A549 treated with Mapracorat at 1 μM for 4 hours (cell line): ENCODE data around the gene NCR1. TPM values are rescaled to one million over a fixed set of nuclear protein-coding genes. Genes with fewer than 3 reads are reported as not detected.

Experiments used
- total RNA-seq: library from RNA; stranded (reverse); fragments of 200-300 nt; extraction: Qiagen RNA extraction; gene quantifications from 5 replicates; pipeline ENCODE4 v1.2.3, GENCODE V29; 2022

NCR1 gene
- total RNA-seq = not detected in 5 replicates

GRCh38 chr19:54905803-54906511 lies at the start of gene NCR1:
TSS of gene NCR1 (plus strand) at chr19:54906148. CDS start at chr19:54906188, 40 bp downstream.

GRCh38 chr19:54873990-54874389 lies 32.0 kb upstream of the NCR1 start, which contains the start of gene FCAR:
TSS of gene FCAR (plus strand) at chr19:54874235. CDS start at chr19:54874290, 55 bp downstream.

GRCh38 chr19:54947381-54947780 lies 41.4 kb downstream of the NCR1 start, which contains the start of gene NLRP7:
TSS of gene NLRP7 (minus strand) at chr19:54947530.

Other genes starting within 250 kb of the NCR1 start
- not detected in 5 replicates for gene LILRB4, start 243.2 kb upstream of the NCR1 start, total RNA-seq
- not detected in 5 replicates for gene KIR3DL3, start 181.7 kb upstream of the NCR1 start, total RNA-seq
- gene KIR2DL3, start 167.6 kb upstream of the NCR1 start, total RNA-seq = not detected in 5 replicates
- not detected in 5 replicates for gene KIR2DL1, start 136.4 kb upstream of the NCR1 start, total RNA-seq
- not detected in 5 replicates for gene KIR2DL4, start 102.5 kb upstream of the NCR1 start, total RNA-seq
- gene KIR3DL1, start 89.7 kb upstream of the NCR1 start, total RNA-seq = not detected in 5 replicates
- gene KIR2DS4, start 73.5 kb upstream of the NCR1 start, total RNA-seq = not detected in 5 replicates
- gene KIR3DL2, start 55.7 kb upstream of the NCR1 start, total RNA-seq = not detected in 5 replicates
- gene FCAR, start 31.9 kb upstream of the NCR1 start, total RNA-seq = not detected in 5 replicates
- not detected in 5 replicates for gene NLRP7, start 41.4 kb downstream of the NCR1 start, total RNA-seq
- gene NLRP2, start 60.2 kb downstream of the NCR1 start, total RNA-seq = 23.9 to 26.9 TPM (median 25.8 TPM) in 5 replicates
- 0.15 to 0.24 TPM (median 0.19 TPM) in 4 of 5 replicates, not detected in the other for gene GP6, start 132.1 kb downstream of the NCR1 start, total RNA-seq
- 15.8 to 31.4 TPM (median 20.9 TPM) in 5 replicates for gene RDH13, start 157.0 kb downstream of the NCR1 start, total RNA-seq
- gene EPS8L1, start 169.7 kb downstream of the NCR1 start, total RNA-seq = 3.4 to 7.4 TPM (median 6.3 TPM) in 5 replicates
- gene PPP1R12C, start 211.5 kb downstream of the NCR1 start, total RNA-seq = 55.7 to 98.5 TPM (median 82.8 TPM) in 5 replicates
- gene TNNT1, start 243.1 kb downstream of the NCR1 start, total RNA-seq = 107 to 150 TPM (median 135 TPM) in 5 replicates